ENCODE measurements around the gene CPNE4.

CPNE4 gene

GRCh38 chr3:132034097-132034485 lies 723 bp downstream of the CPNE4 start:
- H3K4me1 Mint-ChIP-seq (ENCODE audit: low read depth), result peaks cover 9% of the 10 kb centered on the region
- H3K9me3 Mint-ChIP-seq (ENCODE audit: low read depth), result no peaks in the 10 kb centered on the region
- H3K27me3 Mint-ChIP-seq, result peaks cover 61% of the 10 kb centered on the region
- no peak overlapping the region for H3K4me3 Mint-ChIP-seq
- no peak overlapping the region for H3K27ac Mint-ChIP-seq
- peaks cover 3% of the 10 kb centered on the region for H3K36me3 Mint-ChIP-seq

GRCh38 chr3:132033471-132033870 lies 1.3 kb downstream of the CPNE4 start:
- Mint-ChIP-seq H3K9me3 (ENCODE audit: low read depth) (no peaks in the 10 kb centered on the region), H3K27ac (no peak overlapping the region), H3K4me3 (no peak overlapping the region), H3K27me3 (peaks cover 61% of the 10 kb centered on the region), H3K36me3 (peaks cover 3% of the 10 kb centered on the region), H3K4me1 (ENCODE audit: low read depth) (peaks cover 9% of the 10 kb centered on the region)

- Mint-ChIP-seq H3K9me3 (ENCODE audit: low read depth) (no peaks in the 10 kb centered on the region), H3K4me3 (no peak overlapping the region), H3K27ac (no peak overlapping the region), H3K36me3 (peaks cover 3% of the 10 kb centered on the region), H3K4me1 (ENCODE audit: low read depth) (peaks cover 9% of the 10 kb centered on the region), H3K27me3 (peaks cover 58% of the 10 kb centered on the region)
Measured at GRCh38 chr3:132032959-132033358, 1.9 kb downstream of the CPNE4 start.

GRCh38 chr3:132029182-132029902 lies 5.5 kb downstream of the CPNE4 start:
- H3K27ac Mint-ChIP-seq, result no peak overlapping the region
- H3K4me3 Mint-ChIP-seq, result no peak overlapping the region
- no peaks in the 10 kb centered on the region for H3K9me3 Mint-ChIP-seq (ENCODE audit: low read depth)
- H3K27me3 Mint-ChIP-seq, result peaks cover 40% of the 10 kb centered on the region
- peaks cover 4% of the 10 kb centered on the region for H3K4me1 Mint-ChIP-seq (ENCODE audit: low read depth)
- H3K36me3 Mint-ChIP-seq, result no peaks in the 10 kb centered on the region

GRCh38 chr3:132022914-132023313 lies 11.9 kb downstream of the CPNE4 start:
- H3K27ac Mint-ChIP-seq, result no peak overlapping the region
- H3K36me3 Mint-ChIP-seq, result no peaks in the 10 kb centered on the region
- no peaks in the 10 kb centered on the region for H3K9me3 Mint-ChIP-seq (ENCODE audit: low read depth)
- no peak overlapping the region for H3K4me3 Mint-ChIP-seq
- H3K4me1 Mint-ChIP-seq (ENCODE audit: low read depth), result no peaks in the 10 kb centered on the region
- peaks cover 10% of the 10 kb centered on the region for H3K27me3 Mint-ChIP-seq

GRCh38 chr3:132020058-132020457 lies 14.8 kb downstream of the CPNE4 start:
- Mint-ChIP-seq H3K27ac (no peak overlapping the region), H3K9me3 (ENCODE audit: low read depth) (no peaks in the 10 kb centered on the region), H3K27me3 (peaks cover 10% of the 10 kb centered on the region), H3K36me3 (no peaks in the 10 kb centered on the region), H3K4me1 (ENCODE audit: low read depth) (no peaks in the 10 kb centered on the region), H3K4me3 (no peak overlapping the region)

- Mint-ChIP-seq H3K27ac (no peak overlapping the region), H3K36me3 (no peaks in the 10 kb centered on the region), H3K4me1 (ENCODE audit: low read depth) (no peaks in the 10 kb centered on the region), H3K27me3 (peaks cover 12% of the 10 kb centered on the region), H3K9me3 (ENCODE audit: low read depth) (no peaks in the 10 kb centered on the region), H3K4me3 (no peak overlapping the region)
Measured at GRCh38 chr3:132017137-132017536, 17.7 kb downstream of the CPNE4 start.

GRCh38 chr3:132016061-132017041 lies 18.5 kb downstream of the CPNE4 start:
- Mint-ChIP-seq H3K27ac (no peak overlapping the region), H3K27me3 (peaks cover 12% of the 10 kb centered on the region), H3K4me1 (ENCODE audit: low read depth) (no peaks in the 10 kb centered on the region), H3K4me3 (no peak overlapping the region), H3K36me3 (no peaks in the 10 kb centered on the region), H3K9me3 (ENCODE audit: low read depth) (no peaks in the 10 kb centered on the region)

GRCh38 chr3:132014105-132014504 lies 20.7 kb downstream of the CPNE4 start:
- peaks cover 10% of the 10 kb centered on the region for H3K27me3 Mint-ChIP-seq
- H3K4me1 Mint-ChIP-seq (ENCODE audit: low read depth), result no peaks in the 10 kb centered on the region
- H3K36me3 Mint-ChIP-seq, result no peaks in the 10 kb centered on the region
- H3K9me3 Mint-ChIP-seq (ENCODE audit: low read depth), result no peaks in the 10 kb centered on the region
- no peak overlapping the region for H3K4me3 Mint-ChIP-seq
- H3K27ac Mint-ChIP-seq, result no peak overlapping the region

GRCh38 chr3:132009241-132009640 lies 25.6 kb downstream of the CPNE4 start:
- H3K27ac Mint-ChIP-seq, result no peak overlapping the region
- no peaks in the 10 kb centered on the region for H3K36me3 Mint-ChIP-seq
- H3K27me3 Mint-ChIP-seq, result peaks cover 19% of the 10 kb centered on the region
- no peaks in the 10 kb centered on the region for H3K4me1 Mint-ChIP-seq (ENCODE audit: low read depth)
- no peak overlapping the region for H3K4me3 Mint-ChIP-seq
- no peaks in the 10 kb centered on the region for H3K9me3 Mint-ChIP-seq (ENCODE audit: low read depth)

GRCh38 chr3:132008837-132009236 lies 26.0 kb downstream of the CPNE4 start:
- no peaks in the 10 kb centered on the region for H3K36me3 Mint-ChIP-seq
- no peak overlapping the region for H3K27ac Mint-ChIP-seq
- peaks cover 19% of the 10 kb centered on the region for H3K27me3 Mint-ChIP-seq
- no peaks in the 10 kb centered on the region for H3K9me3 Mint-ChIP-seq (ENCODE audit: low read depth)
- no peak overlapping the region for H3K4me3 Mint-ChIP-seq
- H3K4me1 Mint-ChIP-seq (ENCODE audit: low read depth), result no peaks in the 10 kb centered on the region

GRCh38 chr3:132007617-132008016 lies 27.2 kb downstream of the CPNE4 start:
- Mint-ChIP-seq H3K27ac (no peak overlapping the region), H3K4me3 (no peak overlapping the region), H3K4me1 (ENCODE audit: low read depth) (no peaks in the 10 kb centered on the region), H3K36me3 (no peaks in the 10 kb centered on the region), H3K9me3 (ENCODE audit: low read depth) (no peaks in the 10 kb centered on the region), H3K27me3 (peaks cover 18% of the 10 kb centered on the region)

- Mint-ChIP-seq H3K36me3 (no peaks in the 10 kb centered on the region), H3K27ac (no peak overlapping the region)
Measured at GRCh38 chr3:132006605-132007204, 28.1 kb downstream of the CPNE4 start.

GRCh38 chr3:132004571-132004970 lies 30.2 kb downstream of the CPNE4 start:
- Mint-ChIP-seq H3K4me3 (no peak overlapping the region), H3K4me1 (ENCODE audit: low read depth) (no peaks in the 10 kb centered on the region), H3K36me3 (no peaks in the 10 kb centered on the region)

More at GRCh38 chr3:132006605-132007204, 28.1 kb downstream of the CPNE4 start:
- H3K27me3 Mint-ChIP-seq, result peaks cover 15% of the 10 kb centered on the region
- H3K4me1 Mint-ChIP-seq (ENCODE audit: low read depth), result no peaks in the 10 kb centered on the region
- H3K4me3 Mint-ChIP-seq, result no peak overlapping the region
- H3K9me3 Mint-ChIP-seq (ENCODE audit: low read depth), result no peaks in the 10 kb centered on the region

GRCh38 chr3:132003685-132004084 lies 31.1 kb downstream of the CPNE4 start:
- Mint-ChIP-seq H3K36me3 (no peaks in the 10 kb centered on the region), H3K27ac (no peak overlapping the region), H3K4me1 (ENCODE audit: low read depth) (no peaks in the 10 kb centered on the region), H3K4me3 (no peak overlapping the region), H3K9me3 (ENCODE audit: low read depth) (no peaks in the 10 kb centered on the region), H3K27me3 (peaks cover 20% of the 10 kb centered on the region)

More at GRCh38 chr3:132004571-132004970, 30.2 kb downstream of the CPNE4 start:
- Mint-ChIP-seq H3K27me3 (peaks cover 17% of the 10 kb centered on the region), H3K27ac (no peak overlapping the region), H3K9me3 (ENCODE audit: low read depth) (no peaks in the 10 kb centered on the region)

All from activated naive CD8-positive, alpha-beta T cell (primary cell).